Posterior vena cava (tissue), 2 donors: Measurements from ENCODE around the gene SLC22A1. TPM values are rescaled to one million over a fixed set of nuclear protein-coding genes. Genes with fewer than 3 reads are reported as not detected.
"Not testable (repeated sequence)": the region's sequence is repeated elsewhere in the genome, so short reads cannot be mapped to it uniquely, and the experiment has no call there.

Experiments used
- DNase-seq: peaks from one replicate; pipeline ENCODE4 v3.0.0-alpha.2; 2020; ENCODE audit warnings: low spot score
- intact Hi-C, 2 donors: fragments of 100-400 bp; cut with DNase I; formaldehyde crosslinking; loops; one replicate each; pipeline versions ENCODE4 v1.14.1 to v1.14.2; 2022 to 2023
- total RNA-seq, 2 donors: library from RNA; stranded (reverse); fragmentation: NEBNext Ultra II Directional; extraction: Animal tissue kit (Norgen Biotek cat#: 25700); gene quantifications; one replicate each; pipeline ENCODE4 v1.2.1, GENCODE V29; 2021
- donor health status: DM: yes; HTN: yes; CAD: no.
- donor health status: DM: yes; HTN: yes; CAD: no.

Gene SLC22A1
- total RNA-seq, 2 donors from 2014 or later, result 1.8 to 1.9 TPM

- intact Hi-C loops, result no loop called here
- no peak for DNase-seq
Observed at GRCh38 chr6:160156842-160157241, 35.2 kb downstream of the SLC22A1 start.

- DNase-seq, result no peak
- intact Hi-C loops, result loop anchor here in 1 of 2 donors (1.0 kb wide), 1 partner anchor 43 kb away; no protein-coding TSS in a partner anchor
Observed at GRCh38 chr6:160160450-160160849, 38.8 kb downstream of the SLC22A1 start.

GRCh38 chr6:160160929-160161646, 39.5 kb downstream of the SLC22A1 start:
- no peak for DNase-seq
- intact Hi-C loops, result loop anchor here in 1 of 2 donors (1.0 kb wide), 1 partner anchor 44 kb away; no protein-coding TSS in a partner anchor

GRCh38 chr6:160161647-160161986, 40.0 kb downstream of the SLC22A1 start:
- no peak for DNase-seq
- intact Hi-C loops, result no loop called here

- intact Hi-C loops, result no loop called here
- no peak for DNase-seq
Observed at GRCh38 chr6:160162030-160162566, 40.5 kb downstream of the SLC22A1 start.

GRCh38 chr6:160163425-160163824, 41.8 kb downstream of the SLC22A1 start:
- no peak for DNase-seq
- intact Hi-C loops, result no loop called here

GRCh38 chr6:160163912-160164311, 42.3 kb downstream of the SLC22A1 start:
- DNase-seq, result no peak
- intact Hi-C loops, result no loop called here

- intact Hi-C loops, DNase-seq: not testable (repeated sequence)
Observed at GRCh38 chr6:160165928-160166327, 44.3 kb downstream of the SLC22A1 start.

- no peak for DNase-seq
- intact Hi-C loops, result no loop called here
Observed at GRCh38 chr6:160167604-160168399, 46.2 kb downstream of the SLC22A1 start.

GRCh38 chr6:160170018-160170680, 48.5 kb downstream of the SLC22A1 start:
- intact Hi-C loops, result no loop called here
- no peak for DNase-seq

- intact Hi-C loops, result no loop called here
- DNase-seq, result no peak
Observed at GRCh38 chr6:160172704-160173103, 51.1 kb downstream of the SLC22A1 start.

- no peak for DNase-seq
- intact Hi-C loops, result no loop called here
Observed at GRCh38 chr6:160173806-160174527, 52.4 kb downstream of the SLC22A1 start.

- DNase-seq, result no peak
- intact Hi-C loops, result no loop called here
Observed at GRCh38 chr6:160174681-160175080, 53.1 kb downstream of the SLC22A1 start.

GRCh38 chr6:160177220-160177619, 55.6 kb downstream of the SLC22A1 start:
- DNase-seq, result no peak
- intact Hi-C loops, result no loop called here

- no peak for DNase-seq
- intact Hi-C loops, result no loop called here
Observed at GRCh38 chr6:160178271-160178670, 56.7 kb downstream of the SLC22A1 start.

- intact Hi-C loops, result no loop called here
- DNase-seq, result no peak
Observed at GRCh38 chr6:160180706-160181105, 59.1 kb downstream of the SLC22A1 start.

GRCh38 chr6:160188773-160189172, 67.2 kb downstream of the SLC22A1 start:
- DNase-seq, result no peak
- intact Hi-C loops, result no loop called here

- intact Hi-C loops, result no loop called here
- DNase-seq, result no peak
Observed at GRCh38 chr6:160190081-160190480, 68.5 kb downstream of the SLC22A1 start.

GRCh38 chr6:160190973-160191372, 69.4 kb downstream of the SLC22A1 start:
- intact Hi-C loops, result no loop called here
- no peak for DNase-seq
